HG02763 (cell line): ENCODE results near the gene TOMM20L.
"Not testable (repeated sequence)": the region's sequence is repeated elsewhere in the genome, so short reads cannot be mapped to it uniquely, and the experiment has no call there.

Source experiments
- ATAC-seq: cut with Tn5 transposase; IDR thresholded peaks from one replicate; pipeline ENCODE4 v1.9.1; 2021; ENCODE audit warnings: mild to moderate bottlenecking, moderate library complexity; ENCODE audit not compliant: unreplicated experiment

TOMM20L gene

DNA sequence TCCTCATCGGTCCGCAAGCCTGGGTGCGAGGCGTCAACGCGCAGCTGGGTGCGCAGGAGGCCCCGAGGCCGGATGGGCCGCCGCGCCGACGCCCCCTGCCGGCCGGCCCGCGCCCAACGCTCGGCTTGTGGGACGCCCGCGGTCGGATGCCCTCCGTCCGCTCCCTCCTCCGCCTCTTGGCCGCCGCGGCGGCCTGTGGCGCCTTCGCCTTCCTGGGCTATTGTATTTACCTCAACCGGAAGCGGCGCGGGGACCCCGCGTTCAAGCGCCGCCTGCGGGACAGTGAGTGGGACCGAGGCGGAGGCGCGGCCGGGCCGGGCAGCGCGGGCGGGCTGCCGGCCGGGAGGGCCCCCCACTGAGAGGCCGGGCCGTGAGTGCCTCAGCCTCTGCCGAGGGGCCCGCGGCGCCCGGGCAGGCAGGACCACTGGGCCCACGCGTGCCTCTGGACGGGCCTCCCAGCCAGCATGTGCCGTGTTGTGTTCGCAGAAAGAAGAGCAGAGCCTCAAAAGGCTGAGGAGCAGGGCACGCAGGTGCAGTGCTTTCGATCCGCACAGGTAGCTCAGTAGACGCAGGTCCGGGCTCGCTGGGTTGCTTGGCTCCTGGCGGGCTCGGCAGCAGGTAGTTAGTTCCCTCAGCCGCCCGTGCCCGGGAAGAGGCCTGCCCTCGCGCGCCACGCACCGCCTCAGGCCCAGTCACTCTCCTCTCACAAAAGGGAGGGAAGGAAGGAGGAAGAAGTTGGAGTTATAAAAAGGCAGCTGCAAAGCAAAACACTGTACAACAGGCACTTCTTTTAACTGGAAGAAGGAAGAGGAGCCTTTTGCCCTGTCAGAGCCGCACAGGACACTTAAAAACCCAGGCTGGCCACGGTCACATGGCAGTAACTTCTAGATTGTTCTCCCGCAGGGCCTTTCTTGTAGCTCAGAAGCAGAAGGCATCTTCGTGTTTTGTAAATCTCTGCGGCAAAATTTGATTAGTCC lies at the start of gene TOMM20L:
Gene TOMM20L, plus strand, starts transcription at position 119 of the 977 bp plus-strand sequence. Its CDS starts 28 bp downstream, at position 147.
- peak; percentile 94 for ATAC-seq

DNA sequence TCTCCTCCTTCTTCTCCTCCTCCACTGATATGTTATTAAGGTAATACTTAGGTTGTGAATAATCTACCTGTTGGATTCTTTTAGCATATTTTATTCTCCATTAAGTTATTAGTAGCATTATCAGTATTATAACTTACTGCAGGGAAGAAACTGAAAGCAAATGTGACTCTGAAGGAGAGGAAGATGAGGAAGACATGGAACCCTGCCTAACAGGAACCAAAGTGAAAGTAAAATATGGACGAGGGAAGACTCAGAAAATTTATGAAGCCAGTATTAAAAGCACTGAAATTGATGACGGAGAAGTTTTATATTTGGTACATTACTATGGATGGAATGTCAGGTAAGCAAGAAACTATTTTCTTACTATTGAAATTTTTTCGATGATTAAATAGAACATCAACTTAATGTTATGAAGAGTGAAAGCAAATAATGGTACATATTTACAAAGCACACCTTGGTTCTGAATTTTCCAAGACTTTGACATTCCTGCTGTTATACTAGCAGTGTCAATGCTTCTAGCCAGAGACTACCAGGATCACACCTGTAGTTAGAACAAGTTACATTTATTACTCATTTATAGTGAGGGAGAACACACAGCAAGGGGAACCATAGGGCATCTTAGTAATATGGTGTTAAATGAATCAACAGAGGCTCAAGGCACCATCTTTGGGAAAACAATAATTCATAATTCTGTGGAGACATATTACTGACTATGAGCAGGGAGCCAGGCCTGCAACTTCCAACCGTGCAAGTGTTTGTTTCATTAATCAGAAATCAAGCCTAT lies 42.0 kb upstream of the TOMM20L start:
- ATAC-seq: no peak

DNA sequence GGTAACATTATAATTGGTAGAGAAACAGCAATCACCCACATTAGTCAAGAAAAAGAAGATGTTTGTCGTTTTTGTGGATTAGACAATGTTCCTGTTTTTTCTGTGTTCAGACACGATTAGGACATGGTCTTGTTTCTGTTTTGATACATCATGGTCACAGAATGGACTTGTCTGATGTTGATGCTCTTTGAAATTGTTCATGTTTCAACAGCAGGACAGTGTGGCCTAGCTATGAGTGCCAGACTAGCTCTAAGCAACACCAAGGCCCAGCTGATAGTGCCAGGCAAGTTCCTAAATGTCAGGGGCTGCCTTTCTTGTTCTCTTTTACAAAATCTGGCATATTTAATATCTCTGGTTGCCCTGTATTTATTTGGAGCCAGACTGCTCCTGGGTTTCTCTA lies 40.9 kb upstream of the TOMM20L start:
- no peak for ATAC-seq

GRCh38 chr14:58356268-58356667 lies 39.5 kb upstream of the TOMM20L start:
- ATAC-seq: no peak

DNA sequence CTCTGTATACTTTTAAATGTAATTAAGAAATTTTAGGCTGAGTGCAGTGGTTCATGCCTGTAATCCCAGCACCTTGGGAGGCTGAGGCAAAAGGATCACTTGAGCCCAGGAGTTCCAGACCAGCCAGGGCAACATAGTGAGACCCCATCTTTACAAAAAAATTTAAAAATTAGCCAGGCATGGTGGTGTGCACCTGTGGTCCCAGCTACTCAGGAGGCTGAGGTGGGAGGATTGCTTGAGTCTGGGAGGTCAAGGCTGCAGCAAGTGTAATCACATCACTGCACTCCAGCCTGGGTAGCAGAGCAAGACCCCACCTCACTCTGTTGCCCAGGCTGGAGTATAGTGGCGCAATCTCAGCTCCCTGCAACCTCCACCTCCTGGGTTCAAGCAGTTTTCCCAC lies 33.5 kb upstream of the TOMM20L start:
- ATAC-seq: not testable (repeated sequence)

- ATAC-seq: no peak
These were observed 32.8 kb upstream of the TOMM20L start for GRCh38 chr14:58362798-58363412.

- ATAC-seq: no peak
These were observed 31.4 kb upstream of the TOMM20L start for GRCh38 chr14:58364316-58364715.

DNA sequence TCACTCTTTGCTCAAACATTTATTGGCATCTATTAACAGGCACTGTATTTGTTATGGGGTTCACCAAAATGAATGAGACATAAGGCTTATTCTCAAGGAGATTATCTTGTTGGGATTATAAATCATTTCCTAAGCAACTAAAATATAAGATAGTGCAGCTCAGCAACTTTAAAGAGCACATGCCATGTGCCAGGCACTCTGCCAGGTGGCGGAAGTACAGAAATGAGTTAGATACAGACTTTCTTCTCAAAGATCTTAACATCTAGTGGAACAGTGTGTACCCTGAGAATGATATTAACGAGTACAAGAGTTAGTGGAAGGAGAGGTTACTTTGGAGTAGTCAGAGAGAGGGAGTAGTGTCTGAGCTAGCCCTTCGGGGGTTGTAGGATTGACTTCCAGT lies 28.4 kb upstream of the TOMM20L start:
- ATAC-seq: no peak

DNA sequence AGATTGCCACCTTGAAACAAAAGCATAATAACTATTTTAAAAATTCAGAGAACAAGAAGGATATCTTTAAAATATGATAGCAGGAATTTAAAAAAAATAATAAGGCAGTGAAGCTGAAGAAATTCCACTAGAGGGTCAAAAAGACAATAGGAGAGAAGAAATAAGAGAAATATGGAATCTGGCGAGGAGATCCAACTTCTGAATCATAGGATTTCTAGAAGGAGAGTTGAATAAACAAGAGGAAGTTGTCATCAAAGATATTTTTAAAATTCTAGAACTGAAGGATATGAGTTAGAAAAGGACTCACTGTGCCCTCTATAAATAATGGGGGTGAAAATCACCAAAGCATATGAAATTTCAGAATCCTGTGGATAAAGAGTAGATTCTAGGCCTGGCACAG lies 26.8 kb upstream of the TOMM20L start:
- ATAC-seq: no peak

- no peak for ATAC-seq
These were observed 18.9 kb upstream of the TOMM20L start for GRCh38 chr14:58376791-58377190.

DNA sequence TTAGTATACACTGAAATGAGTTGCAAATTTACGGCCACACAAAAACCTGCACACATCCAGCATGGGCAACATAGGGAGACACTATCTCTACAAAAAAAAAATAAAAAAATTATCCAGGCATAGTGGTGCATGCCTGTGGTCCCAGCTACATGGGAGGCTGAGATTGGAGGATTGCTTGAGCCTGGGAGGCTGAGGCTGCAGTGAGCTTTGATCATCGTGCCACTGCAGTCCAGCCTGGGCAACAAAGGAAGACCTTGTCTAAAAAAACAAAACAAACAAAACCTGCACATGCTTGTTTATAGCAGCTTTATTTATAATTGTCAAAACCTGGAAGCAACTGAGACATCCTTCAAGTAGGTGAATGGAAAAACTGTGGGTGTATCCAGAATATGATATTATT lies 4.9 kb upstream of the TOMM20L start:
- ATAC-seq: no peak

GRCh38 chr14:58395562-58395811 lies 243 bp upstream of the TOMM20L start:
- ATAC-seq: no peak

GRCh38 chr14:58397156-58397555 lies 1.4 kb downstream of the TOMM20L start:
- no peak for ATAC-seq

DNA sequence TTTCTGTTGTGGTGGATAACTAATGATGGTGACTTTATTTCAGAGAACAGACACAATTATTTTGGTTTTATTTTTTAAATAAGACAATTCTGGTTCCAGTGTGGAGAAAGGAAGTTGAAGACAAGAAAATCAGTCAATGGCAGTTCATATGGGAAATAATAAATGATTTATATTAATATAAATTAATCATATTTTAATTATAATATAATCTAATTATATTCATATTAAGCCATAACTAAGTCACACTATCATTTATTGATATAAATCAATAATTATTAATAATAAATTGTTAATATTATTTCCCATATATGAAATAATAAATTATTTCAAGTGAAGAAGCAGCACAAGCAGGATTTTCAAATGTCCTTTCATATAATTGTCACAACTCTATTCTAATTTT lies 2.8 kb downstream of the TOMM20L start:
- ATAC-seq: no peak

GRCh38 chr14:58398895-58399294 lies 3.2 kb downstream of the TOMM20L start:
- no peak for ATAC-seq

GRCh38 chr14:58401587-58401986 lies 5.9 kb downstream of the TOMM20L start:
- ATAC-seq: no peak

DNA sequence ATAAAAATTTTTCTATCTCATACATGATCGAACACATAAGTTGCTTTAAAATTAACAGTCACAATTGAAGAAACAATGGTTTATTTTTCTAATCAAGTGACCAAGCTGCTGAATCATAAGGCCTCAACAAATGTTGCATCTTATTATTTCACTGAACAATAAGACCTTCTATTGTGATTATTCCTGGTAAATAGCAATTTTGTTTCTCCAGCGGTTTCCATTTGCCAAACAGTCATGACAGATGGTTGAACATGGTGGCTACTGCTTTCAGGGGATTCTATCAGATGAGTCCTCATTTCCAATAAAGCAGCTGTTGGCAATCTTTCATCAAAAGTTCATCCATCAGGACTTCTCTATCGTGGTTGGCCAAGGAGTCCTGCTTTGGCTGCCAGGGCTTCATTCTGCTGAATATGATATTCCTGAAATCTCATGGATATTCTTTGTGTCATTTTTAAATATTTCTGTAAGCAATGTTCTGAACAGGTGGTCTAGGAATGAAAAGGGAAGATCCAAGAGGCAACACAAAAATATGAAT lies 13.0 kb downstream of the TOMM20L start:
- no peak for ATAC-seq

DNA sequence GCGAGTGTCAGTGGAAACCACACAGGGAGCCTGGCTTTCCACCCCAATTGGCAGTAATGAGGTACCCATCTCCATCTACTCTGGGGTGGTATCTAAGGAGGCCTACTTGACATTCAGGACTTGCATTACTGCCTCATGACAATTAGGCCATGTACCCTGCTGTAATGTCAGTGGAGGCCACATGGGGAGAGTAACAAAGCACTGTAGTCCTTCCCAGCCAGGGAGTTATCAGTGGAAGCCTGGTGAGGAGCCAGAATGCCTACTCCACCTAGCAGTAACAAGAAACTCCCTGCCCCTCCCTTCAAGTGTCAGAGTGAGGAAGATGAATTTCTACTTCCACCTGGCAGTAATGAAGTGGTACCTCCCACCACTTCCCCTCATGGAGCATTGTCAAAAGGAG lies 19.1 kb downstream of the TOMM20L start:
- ATAC-seq: no peak

DNA sequence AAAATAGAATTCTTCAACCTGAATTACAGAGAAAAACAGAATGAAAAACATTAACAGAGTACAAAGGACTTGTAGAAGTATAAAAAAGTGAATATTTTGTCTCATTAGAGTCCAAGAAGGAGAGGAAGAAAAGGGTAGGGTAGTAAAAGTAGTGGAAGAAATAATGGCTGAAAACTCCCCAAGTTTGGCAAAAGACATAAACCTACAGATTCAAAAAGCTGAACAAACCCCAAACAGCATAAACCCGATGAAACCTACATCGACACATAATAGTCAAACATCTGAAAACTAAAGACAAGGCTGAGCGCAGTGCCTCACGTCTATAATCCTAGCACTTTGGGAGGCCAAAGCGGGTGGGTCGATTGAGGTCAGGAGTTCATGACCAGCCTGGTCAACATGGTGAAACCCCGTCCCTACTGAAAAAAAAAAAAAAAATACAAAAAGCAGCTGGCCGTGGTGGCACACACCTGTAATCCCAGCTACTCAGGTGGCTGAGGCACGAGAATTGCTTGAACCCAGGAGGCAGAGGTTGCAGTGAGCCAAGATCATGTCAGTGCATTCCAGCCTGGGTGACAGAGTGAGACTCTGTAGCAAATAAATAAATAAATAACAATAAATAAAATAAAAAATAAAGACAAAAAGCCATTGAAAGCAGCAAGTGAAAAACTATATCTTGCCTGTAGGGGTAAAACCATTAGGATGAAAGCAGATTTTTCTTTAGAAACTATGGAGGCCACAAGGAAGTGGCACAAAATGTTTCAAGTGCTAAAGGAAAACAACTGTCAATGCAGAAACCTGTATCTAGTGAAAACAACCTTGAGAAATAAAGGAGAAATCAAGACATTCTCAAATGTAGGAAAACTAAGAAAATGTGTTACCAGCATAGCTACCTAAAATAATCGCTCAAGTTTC lies 20.2 kb downstream of the TOMM20L start:
- no peak for ATAC-seq

GRCh38 chr14:58416934-58417333 lies 21.2 kb downstream of the TOMM20L start:
- not testable (repeated sequence) for ATAC-seq
